Measurements from ENCODE around the gene RCOR2.

Gene RCOR2

GRCh38 chr11:63929616-63930015 lies 12.7 kb upstream of the RCOR2 start:
- in situ Hi-C loops (cut with HindIII; ENCODE audit: low sequenced_read_pairs) = loop anchor here (5.0 to 10.0 kb wide), 2 partner anchors 92 to 115 kb away; partner anchors contain the start of genes MARK2 and SPINDOC

GRCh38 chr11:63923319-63923718 lies 6.4 kb upstream of the RCOR2 start:
- in situ Hi-C loops (cut with HindIII; ENCODE audit: low sequenced_read_pairs) = no loop called here

- in situ Hi-C loops (cut with HindIII; ENCODE audit: low sequenced_read_pairs) = no loop called here
Observed at GRCh38 chr11:63922673-63923192, 5.8 kb upstream of the RCOR2 start.

- in situ Hi-C loops (cut with HindIII; ENCODE audit: low sequenced_read_pairs) = no loop called here
Observed at GRCh38 chr11:63920939-63921417, 4.0 kb upstream of the RCOR2 start.

- in situ Hi-C loops (cut with HindIII; ENCODE audit: low sequenced_read_pairs) = no loop called here
Observed at GRCh38 chr11:63920126-63920938, 3.4 kb upstream of the RCOR2 start.

- in situ Hi-C loops (cut with HindIII; ENCODE audit: low sequenced_read_pairs) = no loop called here
Observed at GRCh38 chr11:63919267-63920125, 2.5 kb upstream of the RCOR2 start.

- in situ Hi-C loops (cut with HindIII; ENCODE audit: low sequenced_read_pairs) = no loop called here
Observed at GRCh38 chr11:63918507-63919191, 1.7 kb upstream of the RCOR2 start.

GRCh38 chr11:63917692-63918506 lies 935 bp upstream of the RCOR2 start:
- in situ Hi-C loops (cut with HindIII; ENCODE audit: low sequenced_read_pairs) = no loop called here

GRCh38 chr11:63915961-63916836 lies 765 bp downstream of the RCOR2 start:
- in situ Hi-C loops (cut with HindIII; ENCODE audit: low sequenced_read_pairs) = no loop called here

GRCh38 chr11:63914896-63915691 lies 1.9 kb downstream of the RCOR2 start:
- in situ Hi-C loops (cut with HindIII; ENCODE audit: low sequenced_read_pairs) = no loop called here

GRCh38 chr11:63913866-63914830 lies 2.8 kb downstream of the RCOR2 start:
- in situ Hi-C loops (cut with HindIII; ENCODE audit: low sequenced_read_pairs) = no loop called here

GRCh38 chr11:63912678-63913077 lies 4.3 kb downstream of the RCOR2 start:
- in situ Hi-C loops (cut with HindIII; ENCODE audit: low sequenced_read_pairs) = no loop called here

- in situ Hi-C loops (cut with HindIII; ENCODE audit: low sequenced_read_pairs) = no loop called here
Observed at GRCh38 chr11:63911876-63912275, 5.1 kb downstream of the RCOR2 start.

- in situ Hi-C loops (cut with HindIII; ENCODE audit: low sequenced_read_pairs) = no loop called here
Observed at GRCh38 chr11:63911440-63911839, 5.5 kb downstream of the RCOR2 start.

GRCh38 chr11:63910675-63911074 lies 6.3 kb downstream of the RCOR2 start:
- in situ Hi-C loops (cut with HindIII; ENCODE audit: low sequenced_read_pairs) = no loop called here

- in situ Hi-C loops (cut with HindIII; ENCODE audit: low sequenced_read_pairs) = no loop called here
Observed at GRCh38 chr11:63909591-63910506, 7.1 kb downstream of the RCOR2 start.
